AG04449 (cell line): ENCODE results near the gene DIS3L2.

Experiments
- CTCF ChIA-PET: fragments of 350-600 bp; formaldehyde crosslinking; extraction: SDS; loops from one replicate; lab custom pipeline; 2021; ENCODE audit warnings: antibody characterized with exemption; lab: Yijun Ruan, JAX
- POLR2A ChIA-PET: fragments of 400-600, 350-600 bp; formaldehyde crosslinking; extraction: SDS; loops from one replicate; lab custom pipeline; 2020; ENCODE audit warnings: antibody characterized with exemption, inconsistent platforms; lab: Yijun Ruan, JAX
- DNase-seq: peaks from one replicate; pipeline ENCODE4 v3.0.0-alpha.2; 2010; ENCODE audit warnings: low read depth, low spot score
- H3K4me3 ChIP-seq: 2 replicates; pipeline ENCODE4 v1.5.1; 2011; ENCODE audit warnings: low read depth, mild to moderate bottlenecking, control low read depth, low read length
- CTCF ChIP-seq: IDR thresholded peaks from one replicate; pipeline ENCODE4 v1.5.1; 2011; ENCODE audit warnings: mild to moderate bottlenecking, moderate library complexity, low read length, control low read depth, inconsistent platforms; ENCODE audit not compliant: insufficient read depth; ENCODE audit errors: missing control alignments

Gene DIS3L2

GRCh38 chr2:232315049-232315922 is 353.8 kb downstream of the DIS3L2 start:
- DNase-seq = peak; percentile 68
- H3K4me3 ChIP-seq = no peak overlapping the region; the same call in 1 of the 2 replicates
- ChIA-PET CTCF (interaction anchor here (0.8 to 9.4 kb wide), 11 partner anchors 11 to 415 kb away, joined by 3 to 89 read pairs (median 3); no protein-coding TSS in a partner anchor), POLR2A (no interaction called here)
- TF ChIP-seq CTCF = peak; percentile 32

- CTCF ChIA-PET = interaction anchor here (0.8 to 9.4 kb wide), 8 partner anchors 11 to 415 kb away, joined by 3 to 89 read pairs (median 3); no protein-coding TSS in a partner anchor
- POLR2A ChIA-PET = no interaction called here
- DNase-seq = no peak
- no peak for TF ChIP-seq CTCF
- H3K4me3 ChIP-seq = no peak overlapping the region
Observed at GRCh38 chr2:232315923-232316299, 354.4 kb downstream of the DIS3L2 start.

GRCh38 chr2:232316461-232317330 is 355.2 kb downstream of the DIS3L2 start:
- CTCF ChIA-PET = interaction anchor here (0.7 to 9.4 kb wide), 6 partner anchors 10 to 416 kb away, joined by 3 to 89 read pairs (median 3); no protein-coding TSS in a partner anchor
- TF ChIP-seq CTCF = no peak
- no peak overlapping the region for H3K4me3 ChIP-seq
- DNase-seq = no peak
- POLR2A ChIA-PET = interaction anchor here (0.6 kb wide), 1 partner anchor 391 kb away, joined by 3 read pairs; no protein-coding TSS in a partner anchor

DNA sequence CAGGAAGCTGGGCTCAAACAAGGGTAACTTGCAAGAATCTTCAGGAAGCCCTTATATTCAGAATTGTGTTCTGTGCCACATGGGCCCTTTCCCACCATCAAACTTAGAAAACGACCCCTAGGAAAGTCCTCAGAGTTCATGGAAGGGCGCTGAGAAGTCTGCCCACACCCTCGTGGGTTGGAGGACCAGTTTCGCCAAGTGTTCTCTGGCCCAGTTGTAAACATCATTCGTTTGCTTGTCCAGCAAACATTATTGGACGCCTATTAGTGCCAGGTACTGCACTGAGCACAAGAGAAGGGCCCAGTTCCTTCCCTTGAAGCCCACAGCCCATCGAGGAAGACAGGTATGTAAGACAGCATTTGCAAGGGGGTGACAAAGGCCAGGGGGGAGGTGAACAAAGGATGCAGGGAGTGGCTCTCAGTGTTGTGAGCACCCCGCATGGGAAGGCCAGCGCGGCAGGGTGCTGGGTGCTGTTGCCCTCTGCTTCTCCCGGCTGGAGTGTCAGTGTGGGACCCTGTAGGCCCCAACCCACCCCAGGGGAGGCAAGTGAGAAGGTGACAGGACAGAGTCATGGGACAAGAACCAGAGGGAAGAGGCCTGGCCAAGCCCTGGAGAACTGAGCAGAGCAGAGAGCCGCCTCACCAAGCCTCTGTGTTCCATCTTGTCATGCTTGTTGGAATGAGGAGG is 356.8 kb downstream of the DIS3L2 start:
- CTCF ChIA-PET = interaction anchor here (1.0 to 9.4 kb wide), 2 partner anchors 8 to 119 kb away, joined by 3 to 89 read pairs; no protein-coding TSS in a partner anchor

More for the DNA sequence above, 356.8 kb downstream of the DIS3L2 start:
- no peak for TF ChIP-seq CTCF
- POLR2A ChIA-PET = no interaction called here
- no peak for DNase-seq
- H3K4me3 ChIP-seq = no peak overlapping the region
